NCI-H2107 (cell line): ENCODE measurements around the gene DERL3.

Source experiments
- DNase-seq: peaks from one replicate; lab custom pipeline; 2025; lab: John Stamatoyannopoulos, UW

Gene DERL3

GRCh38 chr22:23847310-23847920, 8.6 kb upstream of the DERL3 start:
- no peak for DNase-seq

GRCh38 chr22:23846081-23846469, 7.3 kb upstream of the DERL3 start:
- no peak for DNase-seq

- DNase-seq, result no peak
Observed at GRCh38 chr22:23845265-23846080, 6.7 kb upstream of the DERL3 start.

- no peak for DNase-seq
Observed at GRCh38 chr22:23844739-23845202, 6.0 kb upstream of the DERL3 start.

GRCh38 chr22:23842599-23842998, 3.8 kb upstream of the DERL3 start:
- no peak for DNase-seq

- no peak for DNase-seq
Observed at GRCh38 chr22:23841736-23842445, 3.1 kb upstream of the DERL3 start.

GRCh38 chr22:23841292-23841691, 2.5 kb upstream of the DERL3 start:
- DNase-seq, result no peak

GRCh38 chr22:23840026-23840425, 1.2 kb upstream of the DERL3 start:
- no peak for DNase-seq

GRCh38 chr22:23837911-23838680, 710 bp downstream of the DERL3 start:
- no peak for DNase-seq

- DNase-seq, result no peak
Observed at GRCh38 chr22:23837496-23837859, 1.3 kb downstream of the DERL3 start.

- DNase-seq, result no peak
Observed at GRCh38 chr22:23836692-23837495, 1.9 kb downstream of the DERL3 start.

- DNase-seq, result no peak
Observed at GRCh38 chr22:23836281-23836680, 2.5 kb downstream of the DERL3 start.

- DNase-seq, result no peak
Observed at GRCh38 chr22:23835484-23836144, 3.2 kb downstream of the DERL3 start.

GRCh38 chr22:23834793-23835483, 3.9 kb downstream of the DERL3 start:
- no peak for DNase-seq

- no peak for DNase-seq
Observed at GRCh38 chr22:23834406-23834792, 4.4 kb downstream of the DERL3 start.

GRCh38 chr22:23833911-23834317, 4.9 kb downstream of the DERL3 start:
- DNase-seq, result no peak

GRCh38 chr22:23833017-23833751, 5.6 kb downstream of the DERL3 start:
- DNase-seq, result no peak

- no peak for DNase-seq
Observed at GRCh38 chr22:23832226-23833016, 6.4 kb downstream of the DERL3 start.

- DNase-seq, result no peak
Observed at GRCh38 chr22:23831781-23832180, 7.0 kb downstream of the DERL3 start.
